GM18526 (cell line): ENCODE data around the gene CCDC88B.

Experiments used
- POLR2A ChIP-seq: IDR thresholded peaks from 3 replicates; pipeline ENCODE4 v1.6.1; 2011; ENCODE audit not compliant: insufficient read length; ENCODE audit errors: extremely low read depth

The CCDC88B gene

GRCh38 chr11:64339754-64340408, at the start of gene CCDC88B:
CCDC88B (plus strand) TSS chr11:64340204; CDS start chr11:64340267, 63 bp downstream.
- TF ChIP-seq POLR2A = peak; percentile 64

GRCh38 chr11:64290352-64291261, 49.4 kb upstream of the CCDC88B start:
- TF ChIP-seq POLR2A = no peak

GRCh38 chr11:64291262-64291751, 48.7 kb upstream of the CCDC88B start, which contains the start of gene KCNK4:
KCNK4 (plus strand) TSS chr11:64291302; CDS start chr11:64293019, 1,717 bp downstream.
- TF ChIP-seq POLR2A = no peak

- no peak for TF ChIP-seq POLR2A
Measured at GRCh38 chr11:64291752-64292459, 48.1 kb upstream of the CCDC88B start.

GRCh38 chr11:64292460-64293254, 47.3 kb upstream of the CCDC88B start:
- TF ChIP-seq POLR2A = no peak

- no peak for TF ChIP-seq POLR2A
Measured at GRCh38 chr11:64294774-64295173, 45.2 kb upstream of the CCDC88B start.

GRCh38 chr11:64295760-64296159, 44.2 kb upstream of the CCDC88B start:
- no peak for TF ChIP-seq POLR2A

- no peak for TF ChIP-seq POLR2A
Measured at GRCh38 chr11:64296236-64296635, 43.8 kb upstream of the CCDC88B start.

GRCh38 chr11:64296830-64297698, 42.9 kb upstream of the CCDC88B start:
- no peak for TF ChIP-seq POLR2A

GRCh38 chr11:64297699-64298358, 42.2 kb upstream of the CCDC88B start:
- TF ChIP-seq POLR2A = no peak

- no peak for TF ChIP-seq POLR2A
Measured at GRCh38 chr11:64298966-64299846, 40.8 kb upstream of the CCDC88B start.
